IPS-18c (cell line): ENCODE results near the gene PTER.

ENCODE experiments used
- H3K4me3 ChIP-seq: 2 replicates; pipeline ENCODE4 v1.7.0; 2013; ENCODE audit warnings: low read depth, mild to moderate bottlenecking, low read length, moderate library complexity; ENCODE audit not compliant: insufficient read depth
- H3K9me3 ChIP-seq: one replicate; pipeline ENCODE4 v1.6.1; 2013; ENCODE audit warnings: mild to moderate bottlenecking, low read length, moderate library complexity; ENCODE audit not compliant: control insufficient read depth, insufficient read depth

PTER gene

DNA sequence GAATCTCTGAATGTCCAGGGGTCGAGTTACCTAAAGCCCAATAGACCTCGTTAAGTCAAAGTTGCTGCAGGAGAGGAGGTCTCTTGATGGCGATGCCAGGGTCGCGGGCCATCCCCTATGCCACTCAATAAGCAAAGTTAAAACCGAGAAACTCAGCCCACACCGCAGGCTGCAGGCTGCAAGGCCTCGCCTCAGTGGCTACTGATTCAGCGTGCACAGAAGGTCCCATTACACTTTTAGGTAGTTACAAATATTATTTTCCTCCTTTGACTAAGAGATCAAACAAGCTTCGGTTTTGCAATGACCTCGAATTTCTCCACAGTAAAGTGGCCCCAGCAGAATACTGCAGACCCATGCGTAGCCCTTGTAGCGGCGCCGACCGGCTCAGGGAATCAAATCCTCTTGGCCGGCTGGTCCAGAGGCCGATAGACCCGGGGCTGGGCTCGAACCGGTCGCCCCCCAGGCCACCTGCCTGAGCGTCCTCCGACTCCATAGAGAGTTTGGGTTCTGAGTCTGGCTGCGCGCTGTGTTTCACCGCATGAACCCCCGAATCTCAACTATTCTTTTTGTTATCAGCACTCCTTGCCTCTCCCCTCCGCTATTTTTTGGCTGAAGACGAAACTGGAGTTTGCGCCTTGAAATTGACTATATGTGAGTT, 82.6 kb downstream of the PTER start:
- H3K4me3 ChIP-seq, result peak overlapping the region; percentile 66

DNA sequence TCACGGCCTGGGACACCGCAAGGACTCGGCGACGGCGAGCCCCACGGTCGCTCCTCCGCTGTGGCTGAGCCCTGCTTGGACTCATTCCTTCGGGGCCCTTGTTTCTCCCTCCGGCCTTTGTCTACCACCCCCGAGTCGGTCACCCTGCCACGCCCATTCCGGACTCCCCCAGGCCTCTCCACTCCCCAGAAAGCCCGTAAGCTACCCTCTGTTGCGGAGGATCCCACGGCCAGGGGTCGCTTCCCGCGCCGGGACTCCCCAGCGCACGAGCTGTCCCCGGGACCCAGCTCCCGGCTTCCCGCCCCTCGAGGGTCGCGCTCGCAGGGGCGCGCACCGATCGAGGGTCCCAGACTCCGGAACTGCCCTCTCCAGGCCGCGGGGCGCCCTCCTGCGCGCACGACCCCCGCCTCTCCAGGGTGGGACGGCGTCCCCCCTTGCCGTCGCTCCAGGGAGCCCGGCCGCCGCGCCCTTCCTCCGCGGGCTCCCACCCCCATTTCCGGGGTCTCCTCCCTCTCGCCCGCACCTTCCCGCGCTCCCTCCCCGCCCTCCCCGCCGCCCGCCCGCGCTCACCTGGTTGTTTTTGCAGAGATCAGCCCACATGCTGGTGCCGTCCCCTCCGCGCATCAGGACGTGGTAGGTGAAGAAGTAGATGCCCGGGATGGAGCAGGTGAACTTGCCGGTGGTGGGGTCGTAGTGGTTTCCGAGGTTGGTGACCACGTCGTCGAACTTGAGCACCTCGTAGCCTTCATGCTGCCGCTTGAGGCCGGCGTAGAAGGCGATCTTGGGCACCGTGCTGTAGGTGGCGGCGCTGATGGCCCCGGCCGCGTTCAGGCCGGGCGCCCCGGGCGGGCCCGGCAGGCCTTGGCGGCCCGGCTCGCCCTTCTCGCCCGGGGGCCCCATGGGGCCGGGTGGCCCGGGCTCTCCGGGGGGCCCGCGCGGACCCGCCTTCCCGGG, 83.4 kb downstream of the PTER start:
- no peaks in the 10 kb centered on the region for H3K9me3 ChIP-seq
- peak overlapping the region; percentile 66 for H3K4me3 ChIP-seq

More for the DNA sequence above, 82.6 kb downstream of the PTER start:
- H3K9me3 ChIP-seq, result no peaks in the 10 kb centered on the region

- peak overlapping the region; percentile 66 for H3K4me3 ChIP-seq
- no peaks in the 10 kb centered on the region for H3K9me3 ChIP-seq
These were observed 84.1 kb downstream of the PTER start for GRCh38 chr10:16520900-16521299.

- Histone ChIP-seq H3K9me3 (no peaks in the 10 kb centered on the region), H3K4me3 (peak within 1 kb of the TSS; percentile 66)
These were observed 84.7 kb downstream of the PTER start, which contains the start of gene C1QL3 for GRCh38 chr10:16521311-16522016. C1QL3 (minus strand) TSS chr10:16521879; CDS start chr10:16521065, 814 bp downstream.

DNA sequence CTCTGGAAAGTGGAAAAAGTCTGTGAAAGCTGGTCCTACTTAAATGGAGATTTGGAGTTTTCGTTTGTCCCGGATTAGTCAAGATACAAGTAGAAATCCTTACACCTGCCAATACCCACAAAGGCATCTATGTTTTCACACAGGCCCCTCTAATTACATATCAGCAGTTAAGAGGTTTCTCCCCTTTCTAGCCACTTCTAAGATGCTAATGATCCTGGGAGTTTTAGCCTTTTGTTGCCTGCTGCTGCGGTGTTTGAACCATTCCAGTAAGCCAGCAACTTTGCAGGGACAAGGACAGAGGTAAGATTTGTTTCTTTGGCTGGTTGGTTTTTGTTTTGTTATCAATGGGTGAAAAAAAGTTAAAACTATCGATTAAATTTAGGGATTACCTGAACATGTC, 90.6 kb downstream of the PTER start:
- no peak overlapping the region for H3K4me3 ChIP-seq

GRCh38 chr10:16529853-16530252, 93.0 kb downstream of the PTER start:
- Histone ChIP-seq H3K9me3 (no peaks in the 10 kb centered on the region), H3K4me3 (no peak overlapping the region)

More for the DNA sequence above, 90.6 kb downstream of the PTER start:
- no peaks in the 10 kb centered on the region for H3K9me3 ChIP-seq

DNA sequence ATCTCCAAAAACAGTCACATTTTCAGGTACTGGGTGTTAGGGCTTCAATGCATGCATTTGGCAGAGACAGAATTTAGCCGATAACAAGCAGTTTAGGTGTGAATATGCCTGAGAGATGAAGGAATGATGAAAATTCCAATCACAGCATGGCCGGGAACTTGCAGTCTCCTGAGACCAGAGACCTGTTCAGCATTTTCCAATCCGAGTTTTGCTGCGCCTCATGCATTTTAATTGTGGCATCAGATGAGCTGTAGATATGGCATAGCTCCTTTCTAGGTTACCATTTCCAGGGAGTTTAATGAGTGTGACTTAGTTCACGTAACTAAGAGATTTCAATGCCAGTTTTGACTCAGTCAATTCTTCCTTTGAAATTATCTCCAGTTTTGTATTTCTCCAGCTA, 99.3 kb downstream of the PTER start:
- H3K9me3 ChIP-seq, result peaks cover 2% of the 10 kb centered on the region
- H3K4me3 ChIP-seq, result no peak overlapping the region

GRCh38 chr10:16544099-16544498, 107.3 kb downstream of the PTER start:
- H3K4me3 ChIP-seq, result no peak overlapping the region
- no peaks in the 10 kb centered on the region for H3K9me3 ChIP-seq

GRCh38 chr10:16544591-16544990, 107.8 kb downstream of the PTER start:
- H3K4me3 ChIP-seq, result no peak overlapping the region
- H3K9me3 ChIP-seq, result no peaks in the 10 kb centered on the region

GRCh38 chr10:16545116-16545736, 108.4 kb downstream of the PTER start:
- Histone ChIP-seq H3K9me3 (no peaks in the 10 kb centered on the region), H3K4me3 (no peak overlapping the region)

DNA sequence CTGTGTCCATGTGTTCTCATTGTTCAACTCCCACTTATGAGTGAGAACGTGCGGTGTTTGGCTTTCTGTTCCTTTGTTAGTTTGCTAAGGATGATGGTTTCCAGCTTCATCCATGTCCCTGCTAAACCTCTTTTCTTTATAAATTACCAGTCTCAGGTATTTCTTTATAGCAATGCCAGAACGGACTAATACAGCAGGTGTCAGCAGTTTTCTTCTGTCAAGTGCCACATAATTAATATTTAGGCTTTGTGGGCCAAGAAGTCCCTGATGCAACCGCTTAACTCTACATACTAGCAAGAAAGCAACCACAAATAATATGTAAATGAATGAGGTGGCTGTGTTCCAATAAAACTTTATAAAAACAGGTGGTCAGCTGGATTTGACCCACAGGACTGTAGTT, 111.2 kb downstream of the PTER start:
- Histone ChIP-seq H3K4me3 (no peak overlapping the region), H3K9me3 (no peaks in the 10 kb centered on the region)

DNA sequence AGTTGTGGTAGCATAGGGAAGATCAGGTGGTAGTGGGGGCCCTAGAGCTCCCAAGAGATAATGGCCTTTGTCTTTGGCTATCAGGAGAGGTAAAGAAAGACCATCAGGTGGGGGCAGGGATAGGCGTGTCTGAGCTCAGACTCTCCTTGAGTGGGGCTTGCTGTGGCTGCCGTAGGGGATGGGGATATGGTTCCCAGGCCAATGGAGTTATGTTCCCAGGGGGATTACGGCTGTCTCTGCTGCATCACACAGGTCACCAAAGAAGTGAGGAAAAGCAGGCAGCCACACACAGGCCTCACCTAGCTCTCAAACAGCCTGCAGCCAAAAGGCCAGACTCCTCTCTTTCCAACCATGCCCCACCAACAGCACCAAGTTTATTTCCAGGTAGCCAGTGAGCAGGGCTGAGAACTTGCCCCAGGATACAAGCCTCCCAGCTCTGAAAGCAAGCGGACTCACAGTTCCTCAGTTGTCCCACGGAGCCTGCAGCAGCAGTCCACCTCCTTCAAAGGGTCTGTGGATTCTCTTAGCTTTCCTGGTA, 122.5 kb downstream of the PTER start:
- H3K9me3 ChIP-seq, result peaks cover 2% of the 10 kb centered on the region
- H3K4me3 ChIP-seq, result no peak overlapping the region

DNA sequence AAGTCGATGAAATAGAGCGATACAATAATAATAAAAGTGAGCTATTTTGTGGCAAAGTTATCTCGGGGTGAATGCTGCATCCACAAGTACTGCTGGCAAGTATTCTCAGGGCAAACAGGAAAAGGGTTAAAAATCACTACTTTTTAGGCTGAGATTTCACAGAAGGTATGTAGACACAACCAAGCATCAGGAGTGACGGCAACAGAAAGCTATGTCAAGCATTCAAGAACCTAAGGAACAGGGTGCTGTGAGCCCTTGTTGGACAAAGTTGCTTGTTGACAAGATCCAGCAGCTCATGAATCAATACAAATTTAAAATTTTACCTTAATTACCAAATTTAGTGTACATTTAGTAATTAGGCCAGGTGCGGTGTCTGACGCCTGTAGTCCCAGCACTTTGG, 126.1 kb downstream of the PTER start:
- H3K4me3 ChIP-seq, result no peak overlapping the region
- peaks cover 2% of the 10 kb centered on the region for H3K9me3 ChIP-seq
